Right renal pelvis (tissue), 4 donors: ENCODE results near the gene ARHGAP8. TPM values are rescaled to one million over a fixed set of nuclear protein-coding genes. Genes with fewer than 3 reads are reported as not detected.

Experiments
- DNase-seq, 4 donors: peaks; one replicate each; pipeline ENCODE4 v3.0.0-alpha.2; 2013; ENCODE audit warnings: low read depth in 4 of 4, low spot score in 3 of 4, missing footprints in 1 of 4
- polyA plus RNA-seq, 4 donors: library from polyadenylated mRNA; unstranded; fragments of 120-200 nt; gene quantifications; one replicate each; pipeline ENCODE4 v1.2.1, GENCODE V29; 2013; ENCODE audit not compliant: insufficient read length in 4 of 4

Gene ARHGAP8
- 10 to 100 TPM; 25.2 to 40.4 (median 28.3) TPM for polyA plus RNA-seq

- no peak for DNase-seq
Measured at GRCh38 chr22:44752285-44753188, at the start of gene ARHGAP8. TSS of gene ARHGAP8 (plus strand) at chr22:44752575. CDS start at chr22:44786528, 33,953 bp downstream.

- DNase-seq: no peak
Measured at GRCh38 chr22:44703255-44703870, 49.0 kb upstream of the ARHGAP8 start.

GRCh38 chr22:44704159-44705021 is 48.0 kb upstream of the ARHGAP8 start:
- no peak for DNase-seq

- DNase-seq: no peak
Measured at GRCh38 chr22:44705022-44705297, 47.4 kb upstream of the ARHGAP8 start.

GRCh38 chr22:44706488-44706887 is 45.9 kb upstream of the ARHGAP8 start:
- no peak for DNase-seq

- DNase-seq: no peak
Measured at GRCh38 chr22:44707178-44707577, 45.2 kb upstream of the ARHGAP8 start.

- no peak for DNase-seq
Measured at GRCh38 chr22:44707752-44708151, 44.6 kb upstream of the ARHGAP8 start.

GRCh38 chr22:44709881-44710392 is 42.4 kb upstream of the ARHGAP8 start:
- no peak for DNase-seq

GRCh38 chr22:44710474-44711240 is 41.7 kb upstream of the ARHGAP8 start:
- no peak for DNase-seq

- no peak for DNase-seq
Measured at GRCh38 chr22:44711241-44711560, 41.2 kb upstream of the ARHGAP8 start.

- DNase-seq: no peak
Measured at GRCh38 chr22:44711690-44712555, 40.5 kb upstream of the ARHGAP8 start.

- DNase-seq: no peak
Measured at GRCh38 chr22:44712962-44713361, 39.4 kb upstream of the ARHGAP8 start.

- DNase-seq: no peak
Measured at GRCh38 chr22:44714703-44715350, 37.5 kb upstream of the ARHGAP8 start.

- no peak for DNase-seq
Measured at GRCh38 chr22:44718418-44718817, 34.0 kb upstream of the ARHGAP8 start.

GRCh38 chr22:44719586-44720368 is 32.6 kb upstream of the ARHGAP8 start:
- no peak for DNase-seq

GRCh38 chr22:44721213-44721612 is 31.2 kb upstream of the ARHGAP8 start:
- DNase-seq: no peak

GRCh38 chr22:44722611-44723010 is 29.8 kb upstream of the ARHGAP8 start:
- no peak for DNase-seq

GRCh38 chr22:44723801-44724200 is 28.6 kb upstream of the ARHGAP8 start:
- DNase-seq: no peak
